Astrocyte of the spinal cord (primary cell): Measurements from ENCODE around the gene SNED1.

Experiments
- DNase-seq: peaks from one replicate; pipeline ENCODE4 v3.0.0; 2011; ENCODE audit warnings: low read depth, low spot score
- H3K4me3 ChIP-seq: 2 replicates; pipeline ENCODE4 v1.5.1; 2011; ENCODE audit warnings: low read depth, mild to moderate bottlenecking, low read length, moderate library complexity
- CTCF ChIP-seq: IDR thresholded peaks from 2 replicates; pipeline ENCODE4 v1.5.1; 2012; ENCODE audit warnings: low read depth, mild to moderate bottlenecking, low read length, inconsistent platforms
- in situ Hi-C: cut with HindIII; loops from 2 replicates; pipeline ENCODE4 v1.10.0; 2017; ENCODE audit warnings: low sequenced_read_pairs

SNED1 gene

GRCh38 chr2:241074065-241074818, 75.8 kb downstream of the SNED1 start:
- DNase-seq = no peak
- TF ChIP-seq CTCF = no peak
- in situ Hi-C loops = no loop called here
- no peak overlapping the region for H3K4me3 ChIP-seq

GRCh38 chr2:241074901-241075540, 76.6 kb downstream of the SNED1 start:
- TF ChIP-seq CTCF = no peak
- in situ Hi-C loops = no loop called here
- no peak overlapping the region for H3K4me3 ChIP-seq
- no peak for DNase-seq

GRCh38 chr2:241080405-241081189, 82.2 kb downstream of the SNED1 start:
- in situ Hi-C loops = no loop called here
- TF ChIP-seq CTCF = no peak
- DNase-seq = no peak
- no peak overlapping the region for H3K4me3 ChIP-seq

- no peak for TF ChIP-seq CTCF
- no peak for DNase-seq
- H3K4me3 ChIP-seq = no peak overlapping the region
- in situ Hi-C loops = no loop called here
Measured at GRCh38 chr2:241081190-241081642, 82.8 kb downstream of the SNED1 start.

- no peak for DNase-seq
- H3K4me3 ChIP-seq = no peak overlapping the region
- no peak for TF ChIP-seq CTCF
- in situ Hi-C loops = no loop called here
Measured at GRCh38 chr2:241081643-241082340, 83.4 kb downstream of the SNED1 start.
